ENCODE measurements around the gene ARAF.
A peak's percentile ranks its signal among the peaks of the same experiment; 100 is the strongest.
"Not testable (repeated sequence)": the region's sequence is repeated elsewhere in the genome, so short reads cannot be mapped to it uniquely, and the experiment has no call there.

Gene ARAF

DNA sequence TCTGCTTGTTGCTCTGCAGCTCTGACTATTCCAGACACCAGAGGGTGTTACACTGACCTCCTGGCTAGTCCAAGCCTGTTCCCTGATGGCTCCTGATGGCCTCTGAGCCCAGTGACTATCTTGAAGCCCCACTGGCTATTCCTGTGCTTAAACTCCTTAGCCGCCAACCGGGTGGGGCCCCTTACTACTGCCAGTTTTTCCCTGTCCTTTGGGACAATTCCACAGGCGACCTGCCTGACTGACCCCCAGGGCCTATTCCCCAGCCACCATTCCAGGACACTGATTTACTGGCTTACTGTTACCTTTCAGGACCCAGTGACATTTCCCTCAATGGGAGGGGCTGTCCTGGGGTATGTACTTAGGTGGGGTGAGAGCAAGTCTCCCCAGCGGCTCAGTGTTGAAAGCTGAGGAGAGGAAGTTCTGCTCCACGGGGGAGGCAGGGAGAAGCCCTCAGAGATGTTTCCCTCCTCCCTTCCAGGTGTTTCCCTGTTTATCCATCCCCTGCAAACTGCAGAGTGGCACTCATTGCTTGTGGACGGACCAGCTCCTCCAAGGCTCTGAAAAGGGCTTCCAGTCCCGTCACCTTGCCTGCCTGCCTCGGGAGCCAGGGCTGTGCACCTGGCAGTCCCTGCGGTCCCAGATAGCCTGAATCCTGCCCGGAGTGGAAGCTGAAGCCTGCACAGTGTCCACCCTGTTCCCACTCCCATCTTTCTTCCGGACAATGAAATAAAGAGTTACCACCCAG is 25.2 kb downstream of the ARAF start:
- no peak for DNase-seq

DNA sequence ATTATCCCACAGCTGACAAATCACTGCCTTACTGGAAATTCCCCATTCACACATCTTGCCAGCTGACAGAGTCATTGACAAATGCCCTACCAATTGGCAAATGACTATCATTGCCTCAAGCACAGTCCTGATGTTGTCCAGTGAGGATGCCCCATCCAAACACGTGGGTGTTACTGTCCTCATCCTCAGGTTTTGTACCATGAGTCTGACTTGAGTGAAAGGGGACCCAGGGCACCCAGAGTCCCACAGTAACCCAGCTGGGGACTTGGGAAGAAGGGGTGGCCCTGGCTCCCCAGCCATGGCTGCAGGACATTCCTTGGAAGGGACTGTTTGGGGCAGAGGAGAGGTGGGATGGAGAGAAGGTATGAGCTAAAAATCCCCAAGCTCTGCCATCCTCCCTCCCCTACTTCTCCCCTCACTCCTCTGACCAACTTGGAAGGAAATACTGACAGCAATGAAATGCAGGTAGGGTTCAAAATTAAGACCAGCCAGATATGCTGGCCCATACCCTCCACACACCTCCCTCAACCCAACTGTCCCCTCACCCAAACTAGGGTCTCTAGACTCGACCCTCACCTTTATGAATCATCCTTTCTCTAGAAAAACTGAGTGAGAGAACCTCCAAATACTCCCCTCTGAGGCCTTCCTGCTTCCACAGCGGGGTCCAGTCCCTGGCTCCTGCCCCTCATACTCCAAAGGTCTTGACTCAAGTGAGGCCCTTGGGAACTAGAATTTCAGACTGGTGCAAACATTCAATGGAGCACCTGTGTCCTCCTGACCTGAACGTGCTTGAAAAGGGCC is 26.3 kb downstream of the ARAF start:
- DNase-seq = no peak

DNA sequence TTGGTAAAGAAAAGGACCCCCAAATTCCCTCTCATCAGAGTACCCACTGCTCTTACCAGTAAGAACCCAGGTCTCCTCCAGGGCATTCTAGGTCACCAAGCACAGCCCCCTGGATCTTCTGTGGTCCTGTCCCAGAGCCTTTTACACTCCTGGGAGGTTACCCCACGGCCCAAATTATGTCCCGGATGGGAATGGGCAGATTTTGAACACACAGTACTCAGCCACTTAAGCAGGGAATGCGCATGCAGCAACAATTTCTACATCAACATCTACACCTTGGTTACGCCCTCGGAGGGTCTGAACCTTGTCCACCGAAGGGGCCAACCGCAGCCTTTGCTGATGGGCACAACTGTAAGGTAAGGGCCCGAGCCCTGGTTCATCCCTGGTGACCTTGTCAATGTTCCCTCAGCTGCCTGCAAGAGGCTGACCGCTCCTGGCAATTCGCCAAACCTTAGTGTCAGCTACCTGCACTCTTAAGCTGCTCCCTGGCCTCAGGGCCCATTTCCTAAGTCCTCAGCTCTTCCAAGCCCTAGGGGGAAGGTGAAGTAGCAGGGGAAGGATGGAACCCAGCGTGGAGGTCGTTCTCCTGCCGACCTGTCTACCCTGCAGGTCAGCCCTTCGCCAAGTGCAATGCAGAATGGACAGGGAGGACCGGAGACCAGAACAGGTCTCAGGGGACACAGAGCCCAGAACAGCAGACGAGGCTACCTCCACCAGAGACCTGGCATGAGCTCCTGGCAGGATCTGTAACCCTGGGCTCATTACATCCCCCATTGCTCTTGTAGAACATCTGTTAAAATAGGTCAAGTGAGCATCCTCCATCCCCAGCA is 27.1 kb downstream of the ARAF start:
- DNase-seq = no peak

DNA sequence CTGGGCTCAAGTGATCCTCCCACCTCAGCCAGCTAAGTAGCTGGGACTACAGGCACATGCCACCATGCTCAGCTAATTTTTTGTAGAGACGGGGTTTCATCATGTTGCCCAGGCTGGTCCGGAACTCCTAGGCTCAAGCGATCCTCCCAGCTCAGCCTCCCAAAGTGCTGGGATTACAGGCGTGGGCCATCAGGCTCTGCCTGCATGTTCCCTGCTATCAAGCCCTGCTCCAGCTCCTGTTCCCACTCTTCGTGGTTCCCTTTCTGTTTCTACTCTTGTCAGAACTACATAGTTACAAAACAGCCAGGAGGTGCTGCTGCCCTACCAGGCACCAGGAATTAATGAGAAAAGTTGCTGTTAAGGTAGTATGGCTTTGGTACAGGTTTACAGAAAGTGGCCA is 30.0 kb downstream of the ARAF start:
- no peak for DNase-seq

DNA sequence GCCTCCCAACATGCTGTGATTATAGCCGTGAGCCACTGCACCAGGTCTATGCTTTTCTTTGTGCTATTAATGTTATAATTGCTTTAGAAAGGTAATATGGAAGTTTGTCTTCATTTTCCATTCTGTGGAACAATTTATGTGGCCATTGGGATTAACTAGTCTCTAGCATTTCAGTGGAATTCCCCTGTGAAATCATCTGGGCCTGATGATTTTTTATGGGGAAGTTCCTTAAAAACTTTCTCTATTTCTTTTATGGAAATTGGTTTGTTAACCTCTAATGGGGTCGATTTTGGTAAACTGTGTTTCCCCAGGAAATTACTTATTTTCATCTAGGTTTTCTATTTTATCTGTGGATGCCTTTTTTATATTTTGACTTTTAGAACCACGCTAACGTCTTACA is 32.5 kb downstream of the ARAF start:
- no peak for DNase-seq

DNA sequence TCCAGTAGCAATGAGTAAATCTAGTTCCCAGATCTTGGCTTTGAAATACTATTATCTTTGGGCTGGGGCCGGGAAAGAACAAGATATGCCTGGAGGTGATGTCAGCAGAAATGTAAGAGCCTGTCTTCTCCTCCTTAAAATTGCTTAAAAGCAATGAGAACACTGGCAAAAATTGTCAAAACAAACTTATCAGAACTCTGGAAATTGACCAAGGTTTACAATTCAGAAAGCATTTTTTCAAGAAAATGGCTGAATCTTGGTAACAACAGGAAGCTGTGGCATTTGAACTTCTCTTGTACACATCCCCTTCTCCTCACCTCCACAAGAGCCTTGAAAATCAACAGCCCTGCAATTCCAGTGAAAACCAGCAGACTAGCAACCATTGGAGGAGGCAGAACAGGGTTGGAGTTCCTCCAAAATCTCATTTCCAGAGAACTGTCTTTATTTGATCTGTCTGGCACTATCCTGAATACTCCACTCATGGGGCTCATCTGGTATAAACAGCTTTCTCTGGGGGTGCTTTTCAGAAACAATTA is 34.8 kb downstream of the ARAF start:
- no peak for DNase-seq

DNA sequence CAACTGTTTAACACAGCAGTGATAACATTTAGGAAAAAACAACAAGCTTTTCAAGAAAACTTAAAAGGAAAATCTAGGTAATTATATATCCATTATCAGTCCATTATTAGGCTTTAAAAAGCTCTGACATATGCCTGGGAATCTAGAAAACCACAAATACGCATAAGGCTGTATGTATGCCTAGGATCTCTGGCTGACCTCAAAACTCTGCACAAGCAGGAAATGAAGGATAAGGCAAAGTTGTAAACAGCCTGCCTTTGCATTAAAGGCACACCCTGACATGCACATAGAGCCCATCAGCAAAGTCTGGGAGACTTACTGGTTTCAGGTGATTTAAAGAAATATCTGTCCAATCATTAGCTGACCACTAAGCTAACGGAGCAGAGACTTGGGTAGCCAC is 35.3 kb downstream of the ARAF start:
- DNase-seq = no peak

DNA sequence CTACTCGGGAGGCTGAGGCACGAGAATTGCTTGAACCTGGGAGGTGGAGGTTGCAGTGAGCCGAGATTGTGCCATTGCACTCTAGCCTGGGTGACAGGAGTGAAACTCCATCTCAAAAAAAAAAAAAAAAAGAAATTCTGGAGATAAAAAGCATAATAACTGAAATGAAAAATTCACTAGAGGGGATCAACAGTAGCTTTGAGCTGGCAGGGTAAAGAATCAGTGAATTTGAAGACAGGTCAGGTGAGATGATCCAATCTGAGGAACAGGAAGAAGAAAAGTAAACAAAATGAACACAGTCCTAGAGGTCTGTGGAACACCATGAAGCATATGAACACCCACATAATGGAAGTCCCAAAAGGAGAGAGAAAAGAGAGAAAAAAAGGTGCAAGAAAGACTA is 36.2 kb downstream of the ARAF start:
- no peak for DNase-seq

DNA sequence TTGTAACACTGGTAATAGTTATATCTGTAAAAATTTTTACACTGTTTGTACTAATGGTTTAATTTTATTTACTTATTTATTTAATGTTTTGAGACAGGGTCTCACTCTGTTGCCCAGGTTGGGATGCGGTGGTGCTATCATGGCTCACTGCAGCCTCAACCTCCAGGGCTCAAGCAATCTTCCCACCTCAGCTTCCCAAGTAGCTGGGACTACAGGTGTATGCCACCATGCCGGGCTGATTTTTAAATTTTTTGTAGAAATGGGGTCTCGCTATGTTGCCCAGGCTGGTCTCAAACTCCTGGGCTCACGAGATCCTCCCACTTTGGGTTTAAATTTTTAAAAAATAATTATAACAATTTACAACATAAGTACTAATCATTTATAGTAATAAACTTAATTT is 42.1 kb downstream of the ARAF start:
- not testable (repeated sequence) for DNase-seq

DNA sequence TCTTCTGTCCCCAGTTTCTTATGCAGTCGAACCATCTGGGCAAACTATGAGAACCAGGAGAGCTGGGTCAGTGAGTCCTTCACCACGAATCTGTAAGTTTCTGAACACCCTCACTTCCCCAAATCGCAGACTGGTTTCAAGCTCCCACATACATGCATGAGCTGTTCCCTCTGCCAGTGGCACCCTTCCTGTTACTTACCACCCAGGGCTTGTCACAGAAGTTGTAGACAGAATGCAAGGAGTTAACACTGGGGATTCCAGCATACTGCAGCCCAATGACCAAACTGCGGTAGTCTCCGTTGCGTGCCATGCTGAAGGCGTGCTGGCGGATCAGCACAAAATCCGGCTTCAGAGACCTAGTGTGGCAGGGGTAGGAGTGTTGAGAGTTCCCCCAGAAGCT is 44.0 kb downstream of the ARAF start:
- DNase-seq = no peak

DNA sequence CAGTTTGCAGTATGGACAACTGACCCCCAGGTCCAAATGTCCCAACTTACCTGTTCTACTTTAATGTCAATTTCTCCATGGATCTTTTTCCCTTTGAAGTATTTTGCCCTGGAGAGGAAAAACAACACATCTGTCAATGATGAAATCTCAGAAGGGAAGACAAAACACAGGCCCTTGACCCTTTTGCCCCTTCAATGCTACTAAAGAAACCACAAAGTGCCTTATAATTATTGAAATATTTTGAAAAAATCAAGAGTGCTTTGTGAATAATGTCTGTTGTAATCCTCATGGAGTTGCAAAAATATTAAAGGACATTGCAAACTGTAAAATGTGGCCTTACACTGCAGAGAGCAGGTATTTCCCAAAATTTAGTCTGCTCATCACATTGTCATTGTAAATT is 46.1 kb downstream of the ARAF start:
- DNase-seq = no peak

DNA sequence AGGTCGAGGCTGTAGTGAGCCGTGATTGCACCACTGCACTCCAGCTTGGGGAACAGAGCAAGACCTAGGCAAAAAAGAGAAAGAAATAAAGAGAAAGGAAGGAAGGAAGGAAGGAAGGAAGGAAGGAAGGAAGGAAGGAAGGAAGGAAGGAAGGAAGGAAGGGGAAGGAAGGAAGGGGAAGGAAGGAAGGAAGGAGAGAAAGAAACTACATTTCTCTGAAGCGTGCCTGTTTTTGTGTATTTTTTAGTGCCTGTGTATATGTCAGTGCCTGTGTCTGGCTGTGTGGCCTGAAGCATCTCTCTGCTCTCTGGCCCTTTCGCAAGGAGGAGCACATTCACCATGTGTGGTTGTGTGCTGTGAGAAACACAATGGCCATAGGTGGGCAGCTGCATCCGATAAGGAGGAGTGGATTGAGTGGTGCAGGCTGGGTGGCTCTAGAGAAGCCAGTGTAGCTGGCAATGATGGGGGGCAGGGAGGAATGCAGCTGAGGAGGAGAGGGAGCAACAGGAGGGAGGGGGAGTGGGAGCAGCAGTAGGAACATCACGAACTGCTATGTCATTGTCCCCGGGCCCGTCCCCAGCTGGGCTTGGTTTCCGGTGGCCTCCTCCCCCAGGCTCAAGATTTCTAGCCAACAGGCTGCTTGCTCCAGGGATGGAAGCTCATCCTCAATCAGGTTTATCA is 47.3 kb downstream of the ARAF start:
- no peak for DNase-seq

DNA sequence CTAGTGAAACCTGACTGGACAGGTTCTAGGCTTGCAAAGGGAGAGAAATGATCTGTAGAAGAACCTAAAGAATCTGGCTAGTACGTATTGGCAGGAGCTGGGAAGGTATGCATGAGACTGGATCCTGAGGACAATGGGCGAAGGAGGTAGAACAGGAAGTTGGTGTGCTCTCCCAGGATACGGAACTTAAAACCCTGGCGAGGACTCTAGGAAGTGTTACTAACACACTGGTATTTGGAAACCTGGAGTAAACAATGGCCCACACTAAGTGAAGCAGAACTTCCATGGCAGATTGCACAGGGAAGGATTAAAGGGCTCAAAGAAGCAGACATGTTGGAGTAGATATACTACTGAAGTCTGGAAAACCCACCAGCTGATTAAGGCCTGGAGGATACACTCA is 49.5 kb downstream of the ARAF start:
- no peak for DNase-seq

DNA sequence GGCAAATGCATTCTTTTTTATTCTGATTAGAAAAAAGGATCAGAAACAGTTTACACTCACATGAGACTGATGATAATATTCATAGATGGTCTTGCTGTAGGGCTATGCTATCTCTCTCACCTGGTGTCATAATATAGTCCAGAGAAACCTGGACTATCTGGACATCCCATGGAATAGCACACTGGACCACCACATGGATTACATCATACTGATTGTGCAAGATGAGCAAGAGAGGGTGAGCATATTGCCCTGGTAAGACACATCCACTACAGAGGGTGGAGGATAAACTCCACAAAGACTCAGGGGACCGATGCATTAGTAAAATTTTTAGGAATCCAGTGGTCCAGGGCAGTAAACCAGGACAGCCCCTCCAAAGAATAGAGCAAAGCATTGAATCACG is 50.5 kb downstream of the ARAF start:
- no peak for DNase-seq

DNA sequence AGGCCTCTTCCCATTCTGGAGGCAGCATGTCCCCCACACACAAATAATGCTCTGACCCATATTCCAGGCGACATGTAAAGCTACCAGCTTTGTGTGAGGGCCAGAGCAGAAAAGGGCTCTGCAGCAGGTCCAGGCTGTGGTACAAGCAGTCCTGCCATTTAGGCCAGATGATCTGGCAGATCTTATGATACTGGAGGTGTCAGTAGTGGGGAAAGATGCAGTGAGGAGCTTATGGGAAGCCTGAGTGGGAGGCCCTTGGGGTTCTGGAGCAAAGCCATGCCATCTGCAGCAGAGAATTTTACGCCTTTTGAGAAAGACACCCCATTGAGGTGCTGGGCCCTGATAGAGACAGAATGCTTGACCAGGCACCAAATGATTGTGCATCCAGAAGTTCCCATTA is 50.9 kb downstream of the ARAF start:
- DNase-seq = no peak

DNA sequence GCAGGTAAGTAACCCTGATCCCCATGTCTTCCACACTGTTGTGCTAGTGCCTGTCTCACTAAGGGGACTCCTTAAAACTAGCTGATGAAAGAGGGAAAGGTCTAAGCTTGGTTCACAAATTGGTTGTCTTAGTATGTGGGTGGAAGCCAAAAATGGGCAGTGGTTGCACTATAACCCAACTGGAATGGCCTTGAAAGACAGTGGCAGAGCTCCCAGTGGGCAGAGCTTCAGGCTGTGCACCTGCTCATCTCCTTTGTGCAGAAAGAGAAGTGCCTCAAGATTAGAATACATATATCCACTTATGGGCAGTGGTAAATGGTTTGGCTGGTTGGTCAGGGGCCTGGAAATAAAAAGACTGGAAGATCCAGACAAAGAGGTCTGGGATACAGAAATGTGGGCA is 51.4 kb downstream of the ARAF start:
- no peak for DNase-seq

DNA sequence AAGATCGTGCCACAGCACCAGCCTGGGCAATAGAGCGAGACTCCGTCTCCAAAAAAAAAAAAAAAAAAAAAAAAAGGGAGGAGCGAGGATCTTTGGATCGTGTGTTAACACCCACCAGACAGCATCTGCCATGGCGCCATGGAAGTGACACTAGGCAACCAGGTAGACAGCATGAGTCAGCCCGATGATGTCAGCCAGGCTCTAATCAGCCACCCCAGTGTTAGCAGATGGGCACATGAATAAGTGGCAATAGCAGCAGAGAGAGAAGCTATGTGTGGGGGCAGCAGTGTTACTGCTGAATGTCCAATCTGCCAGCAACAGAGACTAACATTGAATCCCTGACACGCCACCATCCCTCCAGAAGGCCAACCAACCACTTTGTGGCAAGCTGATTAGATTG is 52.1 kb downstream of the ARAF start:
- no peak for DNase-seq

DNA sequence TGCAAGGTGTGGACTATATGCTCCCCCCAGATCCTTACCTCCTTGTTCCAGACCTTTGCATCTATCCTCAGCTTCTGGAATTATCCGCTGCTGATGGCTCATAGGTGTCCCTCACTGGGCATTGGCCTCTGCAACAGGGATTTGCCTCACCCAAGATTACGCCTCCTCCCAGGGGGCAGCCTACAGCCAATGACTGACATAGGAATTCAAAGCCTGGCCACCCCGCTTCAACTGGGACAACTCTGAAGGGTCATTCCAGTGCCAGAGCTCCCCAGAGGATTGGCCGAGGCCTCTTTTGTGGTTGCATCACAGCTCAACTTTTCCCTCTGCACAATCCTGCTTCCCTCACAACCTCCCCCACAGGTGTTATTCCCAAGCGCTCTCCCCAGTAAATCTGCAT is 53.6 kb downstream of the ARAF start:
- DNase-seq = no peak

DNA sequence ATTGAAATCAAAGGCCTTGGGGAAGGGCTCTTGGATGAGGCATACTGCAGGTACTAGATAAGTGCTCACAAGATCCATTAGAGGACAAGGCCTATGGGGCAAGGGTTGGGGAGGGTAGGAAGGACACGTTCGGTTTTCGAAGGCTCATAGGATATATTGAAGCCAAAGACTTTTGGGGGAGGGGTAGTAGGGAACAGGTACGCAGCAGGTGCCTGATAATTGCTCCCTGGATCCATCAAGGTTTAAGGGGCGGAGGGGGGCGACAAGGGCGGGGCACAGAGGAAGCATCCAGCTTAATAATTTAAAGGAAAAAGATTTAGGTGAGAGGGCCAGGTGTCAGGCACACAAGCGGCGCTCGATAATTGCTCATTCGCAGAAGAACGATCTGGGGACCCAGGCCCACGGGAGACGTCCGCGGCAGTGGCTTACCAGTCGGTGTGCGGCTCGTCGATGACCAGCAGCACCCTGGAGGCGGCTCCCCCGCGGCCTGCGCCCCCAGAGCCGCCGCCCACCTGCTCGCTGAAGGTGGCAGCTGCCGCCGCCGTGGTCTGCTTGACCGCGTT is 58.0 kb downstream of the ARAF start:
- DNase-seq = no peak

DNA sequence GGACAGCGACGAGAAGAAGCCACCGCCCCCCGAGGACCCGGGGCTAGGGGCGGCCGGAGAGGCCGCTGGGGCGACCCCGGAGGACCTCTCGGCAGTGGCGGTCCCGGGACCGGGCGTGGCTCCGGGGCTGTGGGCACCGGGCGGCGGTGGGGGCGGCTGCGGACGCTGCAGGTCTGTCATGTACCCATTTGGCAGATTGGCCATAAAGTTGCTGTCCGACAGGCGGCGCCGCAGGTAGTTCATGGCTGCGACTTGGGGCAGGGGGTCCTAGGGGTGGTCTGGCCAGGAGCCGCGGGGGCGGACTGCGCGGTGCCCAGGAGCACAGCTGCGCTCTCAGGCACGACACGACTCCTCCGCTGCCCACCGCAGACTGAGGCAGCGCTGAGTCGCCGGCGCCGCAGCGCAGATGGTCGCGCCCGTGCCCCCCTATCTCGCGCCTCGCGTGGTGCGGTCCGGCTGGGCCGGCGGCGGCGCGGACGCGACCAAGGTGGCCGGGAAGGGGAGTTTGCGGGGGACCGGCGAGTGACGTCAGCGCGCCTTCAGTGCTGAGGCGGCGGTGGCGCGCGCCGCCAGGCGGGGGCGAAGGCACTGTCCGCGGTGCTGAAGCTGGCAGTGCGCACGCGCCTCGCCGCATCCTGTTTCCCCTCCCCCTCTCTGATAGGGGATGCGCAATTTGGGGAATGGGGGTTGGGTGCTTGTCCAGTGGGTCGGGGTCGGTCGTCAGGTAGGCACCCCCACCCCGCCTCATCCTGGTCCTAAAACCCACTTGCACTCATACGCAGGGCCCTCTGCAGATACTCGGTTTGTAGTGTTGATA is 58.7 kb downstream of the ARAF start, which contains the start of gene SYN1:
SYN1 (minus strand) TSS at position 372 of the 817 bp plus-strand sequence; CDS start at position 243, 129 bp downstream.
- DNase-seq = peak; percentile 66

DNA sequence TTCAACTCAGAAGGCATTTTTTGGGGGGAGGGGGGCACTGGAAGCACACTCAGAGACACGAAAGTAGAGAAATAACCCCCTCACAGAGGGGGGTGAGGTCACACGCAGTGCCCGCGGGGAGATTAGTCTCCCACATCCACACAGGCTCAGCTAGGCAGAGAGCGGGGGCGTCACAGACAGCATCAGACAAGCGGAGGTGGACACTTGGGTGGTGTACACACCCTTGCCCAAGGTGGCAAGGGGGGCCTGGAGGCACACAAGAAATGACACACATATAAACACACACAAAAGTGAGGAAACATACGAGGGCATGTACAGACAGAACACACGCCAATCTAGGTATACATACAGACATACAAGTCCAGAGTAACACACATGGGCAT is 59.3 kb downstream of the ARAF start:
- DNase-seq = no peak

All from NCI-H526 treated with DMSO at 0.1 percent for 48 hours (cell line).